Dendritic cell treated with granulocyte-macrophage colony-stimulating factor and Interleukin-4, amounts not matched to agents 40 ng/mL and 50 ng/mL, for 4 days (primary cell): ENCODE measurements around the gene FN1.

Source experiments
- H3K27ac Mint-ChIP-seq: one replicate; pipeline ENCODE4 v1.8.0; 2022; ENCODE audit warnings: mild to moderate bottlenecking, mixed read lengths
- H3K27me3 Mint-ChIP-seq: one replicate; pipeline ENCODE4 v1.8.0; 2022; ENCODE audit warnings: mild to moderate bottlenecking, mixed read lengths
- H3K36me3 Mint-ChIP-seq: one replicate; pipeline ENCODE4 v1.8.0; 2022; ENCODE audit warnings: low read depth, mixed read lengths
- H3K4me1 Mint-ChIP-seq: one replicate; pipeline ENCODE4 v1.8.0; 2022; ENCODE audit warnings: low read depth, mixed read lengths
- H3K4me3 Mint-ChIP-seq: one replicate; pipeline ENCODE4 v1.8.0; 2022; ENCODE audit warnings: mild to moderate bottlenecking, moderate library complexity, mixed read lengths
- H3K9me3 Mint-ChIP-seq: one replicate; pipeline ENCODE4 v1.8.0; 2022; ENCODE audit warnings: mixed read lengths
- intact Hi-C: fragments of 100-400 bp; cut with micrococcal nuclease; formaldehyde crosslinking; loops from one replicate; pipeline ENCODE4 v1.15.0; 2022

FN1 gene

DNA sequence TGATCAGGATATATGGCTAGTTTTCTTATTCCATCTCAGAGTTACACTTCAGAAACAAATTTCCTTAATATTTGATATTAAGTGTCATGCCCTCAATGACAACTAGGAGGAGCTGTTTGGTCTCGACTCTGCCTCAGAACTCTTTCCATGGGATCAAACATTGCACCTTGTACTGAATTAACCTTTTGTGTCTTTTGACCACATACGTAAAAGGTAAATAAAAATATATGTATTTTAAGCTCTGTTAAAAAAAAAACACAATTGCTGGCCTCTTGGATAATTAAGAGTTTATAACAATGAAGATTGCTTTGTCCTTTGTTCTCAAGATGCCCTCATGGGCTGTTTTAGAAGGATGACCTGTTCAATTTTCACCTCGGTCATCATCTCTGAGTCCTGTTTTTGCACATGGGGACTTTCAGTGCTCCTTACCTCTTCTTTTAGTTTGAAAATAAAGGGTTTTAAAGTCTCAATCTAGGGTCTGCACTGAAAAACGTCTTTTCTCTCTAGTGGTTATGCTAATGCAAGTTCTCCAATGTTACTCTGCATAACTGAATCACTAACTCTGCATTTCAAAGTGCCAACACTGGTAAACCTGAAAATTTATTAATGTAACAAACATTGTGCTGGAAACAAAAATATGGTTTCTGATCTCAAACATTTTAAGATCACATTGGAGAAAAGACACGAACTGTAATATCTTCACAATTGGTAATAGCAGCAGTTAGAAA lies 18.8 kb upstream of the FN1 start:
- peak overlapping the region; percentile 13 for H3K27ac Mint-ChIP-seq
- intact Hi-C loops: loop anchor here (1.0 to 10.0 kb wide), 3 partner anchors 260 to 466 kb away; no protein-coding TSS in a partner anchor

DNA sequence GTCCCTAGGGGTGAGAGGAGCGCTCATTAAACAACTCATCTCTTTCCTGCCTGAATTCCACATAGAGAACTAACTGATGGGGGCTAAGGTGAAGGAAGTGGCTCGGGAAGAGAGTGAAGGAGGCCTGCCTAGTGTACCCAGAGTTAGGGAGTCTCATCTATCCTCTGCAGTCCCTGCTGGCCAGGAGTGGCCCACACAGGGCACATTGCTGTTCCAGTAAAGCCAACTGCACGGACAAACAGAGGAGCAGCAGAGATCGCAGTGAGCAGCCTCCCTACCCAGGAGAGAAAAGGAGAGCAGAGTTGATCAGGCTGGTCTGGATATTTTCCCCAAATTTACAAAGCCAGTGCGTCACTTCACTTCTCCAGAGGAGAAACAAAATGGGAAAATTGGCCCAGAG lies 16.9 kb upstream of the FN1 start:
- no peaks in the 10 kb centered on the region for H3K36me3 Mint-ChIP-seq
- no peak overlapping the region for H3K4me3 Mint-ChIP-seq
- peaks cover 11% of the 10 kb centered on the region for H3K9me3 Mint-ChIP-seq
- peaks cover under 1% of the 10 kb centered on the region for H3K4me1 Mint-ChIP-seq
- intact Hi-C loops: loop anchor here (10.0 kb wide), 2 partner anchors 262 to 392 kb away; no protein-coding TSS in a partner anchor
- H3K27ac Mint-ChIP-seq: no peak overlapping the region
- H3K27me3 Mint-ChIP-seq: peaks cover 31% of the 10 kb centered on the region

More for the DNA sequence above, 18.8 kb upstream of the FN1 start:
- Mint-ChIP-seq H3K4me1 (no peaks in the 10 kb centered on the region), H3K36me3 (no peaks in the 10 kb centered on the region), H3K27me3 (peaks cover 25% of the 10 kb centered on the region), H3K9me3 (peaks cover 11% of the 10 kb centered on the region), H3K4me3 (no peak overlapping the region)

DNA sequence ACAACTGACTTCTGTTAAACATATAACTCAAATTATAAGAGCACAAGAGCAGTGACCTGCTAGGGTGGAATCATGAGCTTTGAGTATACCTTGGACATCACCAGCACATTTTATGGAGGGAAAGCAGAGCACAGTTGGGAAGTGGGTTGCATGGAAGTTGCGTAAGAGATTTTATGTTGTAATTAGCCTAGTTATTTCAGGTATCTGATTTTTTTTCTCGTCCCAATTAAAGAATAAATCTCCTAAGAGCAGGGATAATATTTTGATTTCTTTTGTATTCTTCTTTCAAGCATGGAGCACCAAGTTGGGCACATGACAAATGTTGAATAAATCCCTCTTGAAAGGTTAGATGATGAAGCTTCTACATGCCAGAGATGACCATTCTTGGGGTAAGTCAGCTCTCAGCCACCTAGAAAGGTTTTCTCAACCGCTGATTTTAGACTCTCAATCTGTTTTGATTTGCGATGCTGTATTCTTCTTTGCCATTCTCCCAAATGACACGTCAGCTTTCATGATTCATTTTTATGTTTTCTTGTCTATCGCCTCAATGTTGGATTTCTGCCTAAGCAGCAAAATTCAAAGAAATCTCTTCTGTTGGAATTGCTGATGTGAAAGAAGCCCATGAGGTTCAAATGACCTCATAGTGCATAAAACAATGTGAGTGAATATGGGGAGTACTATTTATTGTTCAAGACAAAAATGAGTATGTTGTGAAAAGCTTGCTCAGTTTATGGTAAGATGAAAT lies 15.3 kb upstream of the FN1 start:
- H3K36me3 Mint-ChIP-seq: no peaks in the 10 kb centered on the region
- intact Hi-C loops: loop anchor here (10.0 kb wide), 2 partner anchors 264 to 394 kb away; no protein-coding TSS in a partner anchor
- H3K4me3 Mint-ChIP-seq: no peak overlapping the region
- peaks cover 36% of the 10 kb centered on the region for H3K27me3 Mint-ChIP-seq
- H3K27ac Mint-ChIP-seq: no peak overlapping the region
- peaks cover 5% of the 10 kb centered on the region for H3K4me1 Mint-ChIP-seq
- peaks cover 11% of the 10 kb centered on the region for H3K9me3 Mint-ChIP-seq

DNA sequence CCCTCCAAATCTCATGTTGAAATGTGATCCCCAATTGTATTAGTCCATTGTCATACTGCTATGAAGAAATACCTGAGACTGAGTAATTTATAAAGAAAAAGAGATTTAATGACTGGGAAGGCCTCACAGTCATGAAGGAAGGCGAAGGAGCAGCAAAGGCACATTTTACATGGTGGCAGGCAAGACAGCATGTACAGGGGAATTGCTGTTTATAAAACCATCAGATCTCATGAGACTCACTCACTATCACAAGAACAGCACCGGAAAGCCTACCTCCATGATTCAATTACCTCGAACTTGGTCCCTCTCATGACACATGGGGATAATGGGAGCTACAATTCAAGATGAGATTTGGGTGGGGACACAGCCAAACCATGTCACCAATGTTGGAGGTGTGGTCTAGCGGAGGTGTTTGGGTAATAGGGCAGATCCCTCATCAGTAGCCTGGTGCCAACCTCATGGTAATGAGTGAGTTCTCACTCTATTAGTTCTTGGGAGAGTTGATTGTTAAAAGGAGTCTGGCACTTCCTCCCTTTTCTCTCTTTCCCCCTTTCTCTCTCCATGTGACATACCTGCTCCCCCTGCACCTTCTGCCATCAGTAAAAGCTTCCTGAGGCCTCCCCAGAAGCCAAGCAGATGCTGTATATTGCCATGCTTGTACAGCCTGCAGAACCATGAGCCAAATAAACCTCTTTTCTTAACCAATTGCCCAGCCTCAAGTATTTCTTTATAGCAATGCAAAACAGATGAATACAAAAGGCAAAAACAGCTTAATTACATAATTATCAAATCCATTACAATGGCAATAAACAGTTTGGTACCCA lies 14.5 kb upstream of the FN1 start:
- H3K27me3 Mint-ChIP-seq: peaks cover 37% of the 10 kb centered on the region
- peaks cover 11% of the 10 kb centered on the region for H3K9me3 Mint-ChIP-seq
- intact Hi-C loops: loop anchor here (10.0 kb wide), 2 partner anchors 264 to 394 kb away; no protein-coding TSS in a partner anchor
- H3K27ac Mint-ChIP-seq: no peak overlapping the region
- H3K4me1 Mint-ChIP-seq: peaks cover 5% of the 10 kb centered on the region
- no peak overlapping the region for H3K4me3 Mint-ChIP-seq
- no peaks in the 10 kb centered on the region for H3K36me3 Mint-ChIP-seq

DNA sequence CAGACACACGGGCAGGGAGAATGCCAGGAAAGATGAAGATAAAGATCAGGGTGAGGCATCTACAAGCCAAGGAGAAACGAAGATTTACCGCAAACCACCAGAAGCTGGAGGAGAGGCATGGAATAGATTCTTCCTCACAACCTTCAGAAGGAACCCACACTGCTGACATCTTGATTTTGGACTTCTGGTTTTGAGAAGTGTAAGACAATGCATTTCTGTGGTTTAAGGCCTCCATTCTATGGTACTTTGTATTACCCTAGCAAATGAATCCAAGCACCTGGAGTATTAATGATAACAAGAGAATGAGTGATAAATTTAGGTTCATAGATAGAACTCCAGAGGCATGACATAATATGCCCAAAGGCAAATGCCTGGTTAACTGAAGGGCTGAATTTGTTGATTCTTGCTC lies 11.8 kb upstream of the FN1 start:
- H3K9me3 Mint-ChIP-seq: peaks cover 11% of the 10 kb centered on the region
- no peak overlapping the region for H3K27ac Mint-ChIP-seq
- H3K36me3 Mint-ChIP-seq: no peaks in the 10 kb centered on the region
- intact Hi-C loops: no loop called here
- H3K27me3 Mint-ChIP-seq: peaks cover 43% of the 10 kb centered on the region
- H3K4me1 Mint-ChIP-seq: peaks cover 5% of the 10 kb centered on the region
- H3K4me3 Mint-ChIP-seq: no peak overlapping the region

DNA sequence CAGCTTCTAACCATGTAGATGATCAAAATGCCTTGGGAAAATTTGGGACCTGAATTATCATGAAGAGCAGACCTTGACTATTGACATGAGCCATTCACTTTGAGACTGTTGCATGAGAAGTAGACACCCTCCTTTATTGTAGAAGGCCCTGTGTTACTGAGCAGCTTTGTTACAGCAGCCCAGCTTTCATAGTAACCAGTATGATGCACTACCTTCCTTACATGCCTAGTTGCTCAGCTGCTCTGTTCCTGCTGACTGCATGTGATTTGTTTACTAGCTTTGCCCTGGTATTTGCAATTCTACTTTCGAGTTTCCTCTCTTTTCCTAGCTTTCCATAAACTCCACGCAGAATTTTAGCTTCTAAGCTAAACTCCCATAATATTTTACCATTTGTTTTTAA lies 11.2 kb upstream of the FN1 start:
- no peaks in the 10 kb centered on the region for H3K36me3 Mint-ChIP-seq
- no peak overlapping the region for H3K4me3 Mint-ChIP-seq
- H3K27ac Mint-ChIP-seq: no peak overlapping the region
- intact Hi-C loops: no loop called here
- peaks cover 44% of the 10 kb centered on the region for H3K27me3 Mint-ChIP-seq
- H3K4me1 Mint-ChIP-seq: peaks cover 5% of the 10 kb centered on the region
- H3K9me3 Mint-ChIP-seq: peaks cover 11% of the 10 kb centered on the region

DNA sequence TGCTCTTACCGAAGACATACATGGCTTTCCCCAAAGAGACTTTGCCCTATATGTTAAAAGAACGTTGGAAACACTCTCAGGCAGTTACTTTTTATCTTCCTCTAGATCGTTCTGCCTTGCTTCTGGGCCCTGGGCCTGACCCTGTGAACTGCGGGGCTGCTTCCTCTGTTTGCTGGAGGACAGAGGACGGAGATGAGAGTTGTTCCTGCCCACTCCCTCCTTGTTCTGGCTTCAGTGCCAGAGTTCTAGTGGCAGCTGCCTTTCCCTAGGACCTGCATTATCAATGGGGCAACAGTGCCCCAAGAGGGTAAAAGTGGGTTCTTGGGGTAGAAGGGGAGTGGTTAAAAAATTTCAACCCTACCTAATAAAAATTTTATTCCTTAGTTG lies 6.5 kb upstream of the FN1 start:
- H3K4me3 Mint-ChIP-seq: no peak overlapping the region
- H3K27me3 Mint-ChIP-seq: peaks cover 52% of the 10 kb centered on the region
- no peak overlapping the region for H3K27ac Mint-ChIP-seq
- intact Hi-C loops: no loop called here
- peaks cover 2% of the 10 kb centered on the region for H3K4me1 Mint-ChIP-seq
- no peaks in the 10 kb centered on the region for H3K36me3 Mint-ChIP-seq
- no peaks in the 10 kb centered on the region for H3K9me3 Mint-ChIP-seq

DNA sequence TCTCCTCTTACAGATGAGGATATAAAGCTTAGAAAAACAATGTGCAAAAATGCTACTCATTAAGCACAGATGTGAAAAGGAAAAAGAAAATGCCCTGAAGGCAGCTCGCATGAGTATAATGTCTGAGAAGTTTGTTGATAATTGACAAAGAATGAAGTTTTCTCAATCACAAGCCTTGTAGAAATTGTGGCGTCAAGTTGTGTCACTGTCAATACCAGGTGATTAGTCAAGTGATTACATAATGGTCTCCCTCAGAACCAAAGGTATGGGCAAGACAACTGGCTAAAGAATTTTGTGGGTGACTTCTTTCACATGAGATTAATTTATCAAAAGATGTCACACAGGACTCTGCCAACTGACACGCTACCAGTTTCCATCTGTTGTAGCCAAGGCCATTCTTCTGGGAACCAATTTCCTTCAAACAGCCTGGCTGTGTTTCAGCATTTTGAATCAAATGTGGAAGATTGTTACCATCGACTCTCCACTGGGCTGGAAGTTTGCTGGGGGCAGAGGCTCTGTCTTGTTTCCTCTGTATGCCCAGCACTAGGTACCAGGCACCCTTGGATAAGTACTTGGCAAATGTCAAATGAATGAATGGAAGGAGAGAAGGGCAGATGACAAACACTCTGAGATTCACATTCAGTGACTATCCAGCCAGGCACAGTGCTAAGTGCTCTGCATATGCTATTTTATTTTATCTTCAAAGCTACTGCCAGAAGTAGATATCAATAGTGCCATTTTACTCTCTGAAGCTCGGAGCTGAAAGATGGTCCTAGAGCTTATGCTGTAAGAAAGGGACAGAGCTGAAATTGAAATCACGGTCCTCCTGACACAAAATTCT lies 5.9 kb upstream of the FN1 start:
- H3K4me3 Mint-ChIP-seq: no peak overlapping the region
- H3K27me3 Mint-ChIP-seq: peaks cover 55% of the 10 kb centered on the region
- H3K27ac Mint-ChIP-seq: no peak overlapping the region
- H3K9me3 Mint-ChIP-seq: no peaks in the 10 kb centered on the region
- intact Hi-C loops: no loop called here
- H3K36me3 Mint-ChIP-seq: no peaks in the 10 kb centered on the region
- H3K4me1 Mint-ChIP-seq: peaks cover 5% of the 10 kb centered on the region

DNA sequence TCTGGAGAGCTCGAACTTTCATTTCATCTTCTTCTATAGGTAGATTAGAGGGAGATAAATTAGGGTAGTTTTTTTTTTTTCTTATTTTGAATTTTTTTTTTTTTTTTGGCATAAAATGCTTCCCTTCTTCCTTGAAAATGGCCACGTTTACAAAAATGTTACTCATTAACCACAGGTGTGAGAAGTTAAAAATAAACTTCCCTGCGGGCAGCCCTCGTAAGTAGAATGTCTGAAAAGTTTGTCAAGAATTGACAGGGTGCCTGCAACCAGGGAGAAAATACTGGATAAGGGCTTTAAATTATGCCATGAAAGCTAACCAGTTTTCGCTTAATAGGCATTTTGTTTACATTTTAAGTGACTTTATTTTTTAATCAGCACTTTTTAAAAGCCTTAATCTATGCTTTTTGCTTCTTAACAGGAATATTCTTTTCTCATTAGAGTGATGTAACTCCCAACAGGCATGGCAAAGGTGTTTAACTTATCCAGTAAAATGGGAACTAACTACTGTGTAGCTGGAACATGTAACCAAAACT lies 4.2 kb upstream of the FN1 start:
- intact Hi-C loops: no loop called here
- H3K36me3 Mint-ChIP-seq: no peaks in the 10 kb centered on the region
- no peak overlapping the region for H3K27ac Mint-ChIP-seq
- H3K4me3 Mint-ChIP-seq: no peak overlapping the region
- H3K27me3 Mint-ChIP-seq: peaks cover 64% of the 10 kb centered on the region
- H3K4me1 Mint-ChIP-seq: peaks cover 19% of the 10 kb centered on the region
- no peaks in the 10 kb centered on the region for H3K9me3 Mint-ChIP-seq

DNA sequence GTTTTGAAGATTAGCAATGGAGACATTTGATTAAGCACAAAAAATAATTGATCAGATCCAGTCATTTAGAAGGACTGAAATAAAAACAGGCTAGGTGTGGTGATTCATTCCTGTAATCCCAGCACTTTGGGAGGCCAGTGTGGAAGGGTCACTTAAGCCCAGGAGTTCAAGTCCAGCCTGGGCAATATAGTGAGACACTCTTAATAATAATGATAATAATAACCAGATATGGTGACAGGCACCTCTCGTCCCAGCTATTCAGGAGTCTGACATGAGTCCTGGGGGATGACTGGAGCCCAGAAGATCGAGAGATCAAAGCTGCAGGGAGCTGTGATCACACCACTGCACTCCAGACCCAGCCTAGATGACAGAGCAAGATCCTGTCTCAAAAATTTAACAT lies 3.5 kb upstream of the FN1 start:
- Mint-ChIP-seq H3K4me3 (no peak overlapping the region), H3K9me3 (no peaks in the 10 kb centered on the region), H3K27ac (no peak overlapping the region), H3K36me3 (no peaks in the 10 kb centered on the region), H3K27me3 (peaks cover 70% of the 10 kb centered on the region), H3K4me1 (peaks cover 20% of the 10 kb centered on the region)
- intact Hi-C loops: no loop called here

DNA sequence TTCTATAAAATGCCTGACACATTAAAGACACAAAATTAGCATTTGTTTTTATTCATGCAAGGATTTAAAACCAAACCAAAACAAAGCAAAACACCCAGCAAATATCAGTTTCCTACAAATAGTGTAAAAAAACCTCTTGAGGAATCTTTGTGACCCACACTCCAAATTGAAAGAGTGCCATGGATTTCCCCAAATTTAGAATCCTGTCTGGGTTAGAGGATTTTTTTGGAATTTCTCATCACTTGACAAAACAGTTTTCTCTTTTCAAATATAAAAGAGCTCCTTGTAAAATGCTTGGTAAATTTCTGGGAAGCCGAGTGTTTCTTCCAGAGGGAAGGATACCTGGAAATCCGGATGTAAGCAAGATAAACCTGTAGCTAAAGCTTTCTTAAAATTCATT lies 1.7 kb upstream of the FN1 start:
- intact Hi-C loops: no loop called here
- Mint-ChIP-seq H3K27ac (no peak overlapping the region), H3K27me3 (peaks cover 70% of the 10 kb centered on the region), H3K4me3 (no peak overlapping the region), H3K9me3 (no peaks in the 10 kb centered on the region), H3K36me3 (peaks cover 5% of the 10 kb centered on the region), H3K4me1 (peaks cover 20% of the 10 kb centered on the region)

DNA sequence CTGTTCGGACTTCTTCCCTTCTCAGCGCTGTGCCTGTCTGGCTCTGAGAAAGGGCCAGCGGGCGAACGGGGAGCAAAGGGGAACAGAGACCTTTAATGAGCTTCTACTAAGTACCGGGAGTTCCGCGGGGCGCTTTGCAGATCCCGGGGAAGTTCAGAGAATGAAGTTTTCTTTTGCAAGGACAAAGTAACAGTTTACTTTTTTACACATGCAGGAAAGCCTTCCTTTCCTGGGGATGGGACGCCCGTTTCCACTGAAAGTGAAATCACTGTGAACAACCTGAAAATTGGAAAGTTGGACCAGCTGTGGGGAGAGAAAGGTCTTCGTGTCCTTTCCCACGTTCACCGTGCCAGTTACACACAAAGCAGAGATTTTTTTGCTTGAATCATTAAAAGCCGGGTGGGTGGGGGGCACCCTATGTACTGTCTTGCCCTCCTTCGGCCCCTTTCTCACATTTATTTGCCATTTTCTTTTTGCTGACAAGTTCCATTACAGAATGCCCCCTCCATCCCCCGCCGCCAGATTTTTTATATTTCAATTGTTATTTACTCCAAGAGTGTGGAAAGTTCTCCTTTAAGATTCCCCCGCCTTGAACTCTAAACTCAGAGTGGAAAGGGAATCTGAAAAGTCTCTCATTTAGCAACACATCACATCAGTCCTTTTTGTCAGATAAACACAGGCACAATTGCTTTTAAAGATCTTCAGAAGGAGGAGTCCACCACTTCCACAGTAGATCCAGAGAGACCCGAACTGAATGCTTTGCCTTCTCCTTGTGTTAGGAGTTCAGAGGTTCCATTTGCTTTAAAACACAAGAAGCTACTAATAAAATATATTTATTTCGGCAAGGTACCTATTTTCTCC lies 1.1 kb upstream of the FN1 start:
- Mint-ChIP-seq H3K27me3 (peaks cover 70% of the 10 kb centered on the region), H3K27ac (peak overlapping the region; percentile 78), H3K4me1 (peaks cover 20% of the 10 kb centered on the region), H3K36me3 (peaks cover 5% of the 10 kb centered on the region), H3K4me3 (peak overlapping the region; percentile 69), H3K9me3 (no peaks in the 10 kb centered on the region)
- intact Hi-C loops: no loop called here
